Activated B cell treated with CpG ODN at 0.5 μM for 24 hours (primary cell): ENCODE measurements around the gene ERBB3. TPM values are rescaled to one million over a fixed set of nuclear protein-coding genes. Genes with fewer than 3 reads are reported as not detected.
"Not testable (repeated sequence)": the region's sequence is repeated elsewhere in the genome, so short reads cannot be mapped to it uniquely, and the experiment has no call there.

Source experiments
- ATAC-seq: fragments of 200-7000 bp; cut with Tn5 transposase; one replicate; pipeline ENCODE4 v1.10.0; 2021; ENCODE audit warnings: low read depth, mild to moderate bottlenecking, moderate library complexity
- CTCF ChIA-PET: fragments of 350-600 bp; sonication (Branson Sonifier 250); formaldehyde crosslinking; loops from one replicate; lab custom pipeline; 2021; ENCODE audit warnings: antibody characterized with exemption; lab: Charles Lee
- POLR2A ChIA-PET: fragments of 350-600 bp; sonication (Branson Sonifier 250); formaldehyde crosslinking; loops from one replicate; lab custom pipeline; 2021; ENCODE audit warnings: antibody characterized with exemption; lab: Charles Lee
- DNase-seq: peaks from one replicate; pipeline ENCODE4 v3.0.0; 2022
- H3K27ac Mint-ChIP-seq: one replicate; pipeline ENCODE4 v1.8.0; 2020; ENCODE audit warnings: mixed read lengths
- H3K27me3 Mint-ChIP-seq: one replicate; pipeline ENCODE4 v1.8.0; 2021; ENCODE audit warnings: mixed read lengths
- H3K36me3 Mint-ChIP-seq: one replicate; pipeline ENCODE4 v1.8.0; 2021; ENCODE audit warnings: low read depth, mixed read lengths
- H3K4me1 Mint-ChIP-seq: one replicate; pipeline ENCODE4 v1.8.0; 2021; ENCODE audit warnings: mixed read lengths
- H3K4me3 Mint-ChIP-seq: one replicate; pipeline ENCODE4 v1.8.0; 2020; ENCODE audit warnings: mild to moderate bottlenecking, mixed read lengths
- H3K9me3 Mint-ChIP-seq: one replicate; pipeline ENCODE4 v1.8.0; 2020; ENCODE audit warnings: mixed read lengths
- intact Hi-C: fragments of 100-400 bp; cut with micrococcal nuclease; formaldehyde crosslinking; loops from one replicate; pipeline ENCODE4 v1.15.1; 2024
- total RNA-seq: library from RNA; stranded (reverse); gene quantifications from 2 replicates; pipeline ENCODE4 v1.2.3, GENCODE V29; 2022
- TF ChIP-seq, protein P1 (sequence below): fragments of 200-600 bp; IDR thresholded peaks from one replicate; pipeline ENCODE4 v1.8.0; 2022; ENCODE audit warnings: antibody characterized with exemption, mild to moderate bottlenecking

Gene ERBB3
- total RNA-seq, 1 donor from 2014 or later = not detected

DNA sequence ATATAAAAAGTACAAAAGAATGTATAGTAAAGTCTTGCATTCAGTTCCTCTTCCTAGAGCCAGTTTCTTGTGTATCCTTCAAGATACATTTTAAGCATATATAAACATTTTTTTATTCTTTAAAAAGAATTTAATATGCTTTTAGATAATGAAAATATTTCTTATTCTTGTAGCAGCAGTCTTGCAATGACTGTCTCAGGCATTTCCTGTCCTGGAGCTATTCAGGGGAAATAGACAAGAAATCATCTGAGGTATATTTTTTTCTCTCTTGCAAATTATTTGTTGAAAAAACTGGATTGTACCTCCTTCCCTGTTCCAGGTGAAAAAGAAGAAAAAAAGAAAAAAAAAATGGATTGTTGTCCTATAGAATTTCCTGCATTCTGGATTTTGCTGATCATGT is 17.0 kb upstream of the ERBB3 start:
- DNase-seq (no peak), ATAC-seq (no peak)
- Mint-ChIP-seq H3K36me3 (no peaks in the 10 kb centered on the region), H3K4me1 (no peaks in the 10 kb centered on the region), H3K9me3 (no peaks in the 10 kb centered on the region), H3K4me3 (no peak overlapping the region), H3K27ac (no peak overlapping the region), H3K27me3 (no peaks in the 10 kb centered on the region)
- ChIA-PET POLR2A (no interaction called here), CTCF (no interaction called here)
- intact Hi-C loops = no loop called here
- TF ChIP-seq, protein P1, sequence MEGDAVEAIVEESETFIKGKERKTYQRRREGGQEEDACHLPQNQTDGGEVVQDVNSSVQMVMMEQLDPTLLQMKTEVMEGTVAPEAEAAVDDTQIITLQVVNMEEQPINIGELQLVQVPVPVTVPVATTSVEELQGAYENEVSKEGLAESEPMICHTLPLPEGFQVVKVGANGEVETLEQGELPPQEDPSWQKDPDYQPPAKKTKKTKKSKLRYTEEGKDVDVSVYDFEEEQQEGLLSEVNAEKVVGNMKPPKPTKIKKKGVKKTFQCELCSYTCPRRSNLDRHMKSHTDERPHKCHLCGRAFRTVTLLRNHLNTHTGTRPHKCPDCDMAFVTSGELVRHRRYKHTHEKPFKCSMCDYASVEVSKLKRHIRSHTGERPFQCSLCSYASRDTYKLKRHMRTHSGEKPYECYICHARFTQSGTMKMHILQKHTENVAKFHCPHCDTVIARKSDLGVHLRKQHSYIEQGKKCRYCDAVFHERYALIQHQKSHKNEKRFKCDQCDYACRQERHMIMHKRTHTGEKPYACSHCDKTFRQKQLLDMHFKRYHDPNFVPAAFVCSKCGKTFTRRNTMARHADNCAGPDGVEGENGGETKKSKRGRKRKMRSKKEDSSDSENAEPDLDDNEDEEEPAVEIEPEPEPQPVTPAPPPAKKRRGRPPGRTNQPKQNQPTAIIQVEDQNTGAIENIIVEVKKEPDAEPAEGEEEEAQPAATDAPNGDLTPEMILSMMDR = no peak

DNA sequence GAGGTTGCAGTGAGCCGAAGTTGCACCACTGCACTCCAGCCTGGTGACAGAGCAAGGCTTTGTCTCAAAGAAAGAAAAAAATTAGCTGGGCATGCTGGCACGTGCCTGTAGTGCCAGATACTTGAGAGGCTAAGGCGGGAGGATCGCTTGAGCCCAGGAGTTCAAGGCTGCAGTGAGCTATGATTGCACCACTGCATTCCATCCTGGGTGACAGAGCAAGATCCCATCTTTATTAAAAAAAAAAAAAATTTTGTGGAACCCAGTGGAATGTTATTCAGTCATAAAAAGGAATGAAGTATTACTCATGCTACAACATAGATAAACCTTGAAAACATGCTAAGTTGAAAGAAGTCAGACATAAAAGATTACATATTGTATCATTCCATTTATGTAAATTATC is 8.3 kb upstream of the ERBB3 start:
- ChIA-PET CTCF (interaction anchor here (0.6 kb wide), 1 partner anchor 13 kb away, joined by 3 read pairs; no protein-coding TSS in a partner anchor), POLR2A (no interaction called here)
- no peak for DNase-seq
- ATAC-seq = no peak
- no peaks in the 10 kb centered on the region for H3K36me3 Mint-ChIP-seq
- H3K27me3 Mint-ChIP-seq = peaks cover 3% of the 10 kb centered on the region
- no peaks in the 10 kb centered on the region for H3K9me3 Mint-ChIP-seq
- no peaks in the 10 kb centered on the region for H3K4me1 Mint-ChIP-seq
- H3K4me3 Mint-ChIP-seq = no peak overlapping the region
- no peak overlapping the region for H3K27ac Mint-ChIP-seq
- intact Hi-C loops = no loop called here
- TF ChIP-seq, protein P1 = no peak

DNA sequence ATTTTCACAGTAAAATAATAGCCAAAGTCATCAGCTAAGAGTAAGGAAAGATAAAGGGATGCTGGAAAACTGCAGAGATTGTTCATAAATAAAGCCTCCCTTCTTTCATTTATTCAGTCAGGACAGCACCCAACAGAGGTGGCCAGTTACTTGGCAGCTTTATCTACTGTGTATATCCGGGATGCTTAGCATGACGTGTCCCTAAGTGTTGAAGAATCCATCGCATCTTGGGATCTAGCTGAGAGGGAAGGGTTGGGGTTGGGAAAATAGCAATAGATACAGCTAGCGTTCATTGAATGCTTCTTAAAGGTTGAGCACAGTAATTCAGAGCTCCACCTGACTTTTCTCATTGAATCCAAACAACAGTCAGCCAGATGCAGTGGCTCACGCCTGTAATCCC is 5.6 kb upstream of the ERBB3 start:
- no peak overlapping the region for H3K27ac Mint-ChIP-seq
- CTCF ChIA-PET = no interaction called here
- peaks cover 4% of the 10 kb centered on the region for H3K4me1 Mint-ChIP-seq
- H3K36me3 Mint-ChIP-seq = no peaks in the 10 kb centered on the region
- ATAC-seq = no peak
- intact Hi-C loops = no loop called here
- H3K4me3 Mint-ChIP-seq = no peak overlapping the region
- TF ChIP-seq, protein P1 = no peak
- no peak for DNase-seq
- POLR2A ChIA-PET = no interaction called here
- H3K27me3 Mint-ChIP-seq = peaks cover 3% of the 10 kb centered on the region
- H3K9me3 Mint-ChIP-seq = no peaks in the 10 kb centered on the region

DNA sequence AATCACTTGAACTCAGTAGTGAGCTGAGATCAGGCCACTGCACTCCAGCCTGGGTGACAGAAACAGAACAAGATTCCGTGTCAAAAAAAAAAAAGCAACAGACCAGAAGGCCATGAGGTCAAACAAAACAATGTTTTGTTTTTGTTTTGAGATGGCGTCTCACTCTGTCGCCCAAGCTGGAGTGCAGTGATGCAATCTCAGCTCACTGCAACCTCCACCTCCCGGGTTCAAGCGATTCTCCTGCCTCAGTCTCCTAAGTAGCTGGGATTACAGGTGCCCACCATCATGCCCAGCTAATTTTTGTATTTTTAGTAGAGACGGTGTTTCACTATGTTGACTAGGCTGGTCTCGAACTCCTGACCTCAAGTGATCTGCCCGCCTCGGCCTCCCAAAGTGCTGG is 2.0 kb upstream of the ERBB3 start:
- ChIA-PET CTCF (interaction anchor here (0.7 kb wide), 1 partner anchor 110 kb away, joined by 3 read pairs; no protein-coding TSS in a partner anchor), POLR2A (interaction anchor here (0.7 kb wide), 1 partner anchor 21 kb away, joined by 3 read pairs; no protein-coding TSS in a partner anchor)
- intact Hi-C loops = loop anchor here (2.0 kb wide), 1 partner anchor 31 kb away; no protein-coding TSS in a partner anchor
- H3K4me3 Mint-ChIP-seq, H3K27ac Mint-ChIP-seq, DNase-seq, H3K9me3 Mint-ChIP-seq, H3K36me3 Mint-ChIP-seq, ATAC-seq: not testable (repeated sequence)
- H3K27me3 Mint-ChIP-seq = peaks cover 15% of the 10 kb centered on the region
- peaks cover 10% of the 10 kb centered on the region for H3K4me1 Mint-ChIP-seq

DNA sequence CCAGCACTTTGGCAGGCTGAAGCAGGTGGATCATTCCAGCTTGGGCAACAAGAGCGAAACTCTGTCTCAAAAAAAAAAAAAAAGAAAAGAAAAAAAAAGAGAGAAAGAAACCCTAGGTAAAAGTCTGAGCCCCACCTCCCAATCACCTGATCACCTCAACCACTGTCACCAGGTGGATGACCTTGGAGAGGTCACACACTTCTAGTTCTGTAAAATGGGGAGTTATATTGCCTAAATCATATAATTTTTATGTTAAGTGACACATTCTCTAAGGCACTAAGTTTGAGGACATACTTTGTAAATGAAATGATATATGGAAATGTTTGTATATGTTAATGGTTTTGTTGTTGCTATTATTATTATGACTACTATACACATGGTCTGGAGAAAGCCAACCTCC is 1.5 kb upstream of the ERBB3 start:
- no peaks in the 10 kb centered on the region for H3K9me3 Mint-ChIP-seq
- peak overlapping the region; percentile 88 for H3K4me3 Mint-ChIP-seq
- no peak for ATAC-seq
- no peak for DNase-seq
- TF ChIP-seq, protein P1 = no peak
- POLR2A ChIA-PET = interaction anchor here (0.7 kb wide), 1 partner anchor 20 kb away, joined by 3 read pairs; no protein-coding TSS in a partner anchor
- no peaks in the 10 kb centered on the region for H3K36me3 Mint-ChIP-seq
- H3K27ac Mint-ChIP-seq = no peak overlapping the region
- H3K27me3 Mint-ChIP-seq = peaks cover 15% of the 10 kb centered on the region
- intact Hi-C loops = loop anchor here (2.0 kb wide), 1 partner anchor 32 kb away; no protein-coding TSS in a partner anchor
- CTCF ChIA-PET = interaction anchor here (0.7 kb wide), 1 partner anchor 109 kb away, joined by 3 read pairs; no protein-coding TSS in a partner anchor
- peaks cover 10% of the 10 kb centered on the region for H3K4me1 Mint-ChIP-seq
